Measurements from ENCODE around the gene DMRT3. TPM values are rescaled to one million over a fixed set of nuclear protein-coding genes. Genes with fewer than 3 reads are reported as not detected.

The DMRT3 gene, protein sequence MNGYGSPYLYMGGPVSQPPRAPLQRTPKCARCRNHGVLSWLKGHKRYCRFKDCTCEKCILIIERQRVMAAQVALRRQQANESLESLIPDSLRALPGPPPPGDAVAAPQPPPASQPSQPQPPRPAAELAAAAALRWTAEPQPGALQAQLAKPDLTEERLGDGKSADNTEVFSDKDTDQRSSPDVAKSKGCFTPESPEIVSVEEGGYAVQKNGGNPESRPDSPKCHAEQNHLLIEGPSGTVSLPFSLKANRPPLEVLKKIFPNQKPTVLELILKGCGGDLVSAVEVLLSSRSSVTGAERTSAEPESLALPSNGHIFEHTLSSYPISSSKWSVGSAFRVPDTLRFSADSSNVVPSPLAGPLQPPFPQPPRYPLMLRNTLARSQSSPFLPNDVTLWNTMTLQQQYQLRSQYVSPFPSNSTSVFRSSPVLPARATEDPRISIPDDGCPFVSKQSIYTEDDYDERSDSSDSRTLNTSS
- total RNA-seq, result 1 to 10 TPM in 2 of 8 experiments, under 1 TPM in 4, not detected in 2; 0.10 to 2.4 (median 0.80) TPM

GRCh38 chr9:976258-976942 is at the start of gene DMRT3:
TSS of gene DMRT3 (plus strand) at chr9:976655. CDS start at chr9:977002, 347 bp downstream.
- peak in 6 of 8 experiments; percentile 75 to 86 (median 79) for ATAC-seq (replicated peaks in 6 of 8)
- 0% methylated on average over 6 of the region's 70 CpGs; no CpG with 5 or more reads in 9 of the 10 experiments for WGBS, 10 experiments
- H3K4me3 ChIP-seq, result peak within 1 kb of the TSS; percentile 8 to 41 (median 29)
- no peak within 1 kb of the TSS for H3K27ac ChIP-seq
- peaks cover 0 to 10% of the 10 kb centered on the region in 2 donors for H3K4me1 ChIP-seq (replicated peaks in 1 of 2)
- in situ Hi-C loops (cut with MboI; ENCODE audit: low pct_unique_long_range_greater_than_20kb in 2 of 9, low sequenced_read_pairs in 9 of 9, unreplicated experiment in 9 of 9), result loop anchor here in 2 of 9 experiments (25.0 kb wide), 1 partner anchor 364 kb away; no protein-coding TSS in a partner anchor

GRCh38 chr9:926976-927375 is 49.5 kb upstream of the DMRT3 start:
- Histone ChIP-seq H3K4me3 (no peak overlapping the region), H3K27ac (no peak overlapping the region), H3K4me1 (replicated peaks in 1 of 2) (no peaks in the 10 kb centered on the region)
- ATAC-seq (replicated peaks in 6 of 8), result no peak
- WGBS, 10 experiments, result 40 to 92% (median 79%) methylated on average over 1 to 5 of the region's 8 CpGs; no CpG with 5 or more reads in 1 of the 10 experiments
- in situ Hi-C loops (cut with MboI; ENCODE audit: low pct_unique_long_range_greater_than_20kb in 2 of 9, low sequenced_read_pairs in 9 of 9, unreplicated experiment in 9 of 9), result no loop called here

DNA sequence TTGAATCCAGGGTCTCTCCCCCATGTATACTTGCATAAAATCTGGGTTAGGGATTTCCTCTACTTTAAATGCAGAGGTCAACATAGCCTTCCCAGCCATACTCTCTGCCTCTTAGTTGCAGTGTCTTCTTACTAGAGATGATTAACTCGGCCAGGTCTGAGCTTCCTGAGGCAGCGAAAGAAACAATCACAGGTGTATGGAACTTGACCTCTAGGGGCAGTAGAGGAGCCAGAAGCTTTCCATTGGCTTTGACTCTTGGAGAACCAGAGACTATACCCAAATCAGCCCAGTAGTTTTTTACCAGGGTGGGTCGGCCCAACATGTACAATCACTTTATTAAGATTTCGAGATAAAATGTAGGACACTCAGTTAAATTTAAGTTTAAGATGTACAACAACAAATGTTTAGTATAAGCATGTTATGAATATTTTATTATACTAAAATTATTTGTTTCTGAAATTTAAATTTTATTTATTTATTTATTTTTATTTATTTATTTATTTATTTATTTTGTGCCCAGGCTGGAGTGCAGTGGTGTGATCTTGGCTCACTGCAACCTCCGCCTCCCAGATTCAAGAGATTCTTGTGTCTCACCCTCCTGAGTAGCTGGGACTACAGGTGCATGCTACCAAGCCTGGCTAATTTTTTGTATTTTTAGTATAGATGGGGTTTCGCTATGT is 48.0 kb upstream of the DMRT3 start:
- WGBS, 10 experiments, result 12 to 92% (median 71%) methylated on average over 2 to 6 of the region's 6 CpGs; no CpG with 5 or more reads in 1 of the 10 experiments
- in situ Hi-C loops (cut with MboI; ENCODE audit: low pct_unique_long_range_greater_than_20kb in 2 of 9, low sequenced_read_pairs in 9 of 9, unreplicated experiment in 9 of 9), result no loop called here
- Histone ChIP-seq H3K4me3 (no peak overlapping the region), H3K4me1 (replicated peaks in 1 of 2) (no peaks in the 10 kb centered on the region), H3K27ac (no peak overlapping the region)
- no peak for ATAC-seq (replicated peaks in 6 of 8)

DNA sequence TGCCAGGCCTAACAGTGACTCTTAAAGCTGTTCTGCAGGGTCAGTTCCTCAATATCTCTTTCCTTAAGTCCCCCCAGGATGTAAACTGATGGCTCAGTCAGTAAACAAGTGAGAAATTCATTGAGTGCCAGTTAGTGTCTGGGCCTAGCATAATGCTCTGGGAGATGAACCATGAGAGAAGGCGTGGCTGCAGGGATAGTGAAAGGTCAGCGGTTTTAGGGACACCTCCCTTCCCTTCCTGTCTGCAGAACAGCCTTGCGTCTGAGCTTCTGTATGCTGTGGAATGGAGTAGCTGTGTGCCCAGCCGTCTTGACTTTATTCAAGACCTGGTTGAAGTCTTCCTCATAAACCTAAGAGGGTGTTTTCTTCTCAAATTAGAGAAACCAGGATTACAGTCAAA is 46.7 kb upstream of the DMRT3 start:
- Histone ChIP-seq H3K4me1 (replicated peaks in 1 of 2) (no peaks in the 10 kb centered on the region), H3K27ac (no peak overlapping the region), H3K4me3 (no peak overlapping the region)
- peak in 2 of 8 experiments; percentile 64 to 70 for ATAC-seq (replicated peaks in 6 of 8)
- in situ Hi-C loops (cut with MboI; ENCODE audit: low pct_unique_long_range_greater_than_20kb in 2 of 9, low sequenced_read_pairs in 9 of 9, unreplicated experiment in 9 of 9), result no loop called here
- 0 to 100% (median 77%) methylated on average over 1 to 3 of the region's 4 CpGs; no CpG with 5 or more reads in 2 of the 10 experiments for WGBS, 10 experiments

DNA sequence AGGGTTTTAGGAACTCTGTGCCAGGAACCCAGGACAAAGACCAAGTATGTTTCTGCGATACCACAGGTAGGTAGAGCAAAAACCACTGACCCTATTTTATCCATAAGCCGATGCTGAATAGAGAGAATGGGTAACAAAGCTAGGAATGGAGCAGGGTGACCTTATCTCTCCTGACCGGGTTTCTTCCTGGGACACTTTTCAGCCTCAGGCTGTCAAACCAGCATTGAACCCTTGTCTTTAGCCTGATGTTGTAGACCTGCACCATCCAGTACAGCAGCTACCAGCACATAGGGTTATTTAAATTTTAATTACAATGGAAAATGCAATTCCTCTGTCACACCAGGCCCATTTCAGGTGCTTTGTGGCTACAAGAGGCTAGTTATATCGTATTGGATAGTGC is 43.1 kb upstream of the DMRT3 start:
- H3K4me1 ChIP-seq (replicated peaks in 1 of 2), result peaks cover 0 to 4% of the 10 kb centered on the region in 2 donors
- H3K27ac ChIP-seq, result no peak overlapping the region
- in situ Hi-C loops (cut with MboI; ENCODE audit: low pct_unique_long_range_greater_than_20kb in 2 of 9, low sequenced_read_pairs in 9 of 9, unreplicated experiment in 9 of 9), result no loop called here
- WGBS, 10 experiments, result 33 to 93% (median 60%) methylated on average over 1 to 4 of the region's 4 CpGs; no CpG with 5 or more reads in 1 of the 10 experiments
- no peak for ATAC-seq (replicated peaks in 6 of 8)
- H3K4me3 ChIP-seq, result no peak overlapping the region

DNA sequence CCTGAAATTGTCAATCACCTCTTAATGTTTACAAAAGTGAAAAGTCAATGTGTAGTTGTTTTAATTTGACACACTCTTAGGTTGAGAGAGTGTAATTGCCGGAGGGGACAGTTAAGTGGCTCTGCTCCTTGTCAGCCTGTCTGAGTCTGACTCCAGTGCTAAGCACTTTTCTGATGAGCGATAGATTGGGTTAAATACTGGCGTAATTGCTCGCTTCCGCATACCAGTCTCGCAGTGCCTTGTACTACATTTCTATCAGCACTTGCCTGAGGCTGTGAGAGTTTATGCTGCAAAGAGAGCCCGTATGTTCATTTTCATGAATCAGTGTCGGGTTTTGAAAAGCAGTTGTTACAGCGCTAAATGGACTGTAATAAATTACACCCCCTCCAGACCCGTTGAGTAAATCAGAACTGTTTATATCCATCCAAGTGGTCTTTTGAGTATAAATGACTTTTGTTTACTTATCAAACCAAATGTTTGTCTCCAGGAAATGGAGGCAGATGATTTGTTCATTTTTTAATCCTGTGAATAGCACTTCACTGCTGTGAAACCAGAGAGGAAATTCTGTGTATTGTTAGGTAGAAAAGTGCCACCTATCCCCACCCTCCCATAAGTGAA is 41.0 kb upstream of the DMRT3 start:
- in situ Hi-C loops (cut with MboI; ENCODE audit: low pct_unique_long_range_greater_than_20kb in 2 of 9, low sequenced_read_pairs in 9 of 9, unreplicated experiment in 9 of 9), result no loop called here
- H3K27ac ChIP-seq, result no peak overlapping the region
- WGBS, 10 experiments, result 0 to 60% (median 0%) methylated on average over 1 to 10 of the region's 10 CpGs; no CpG with 5 or more reads in 3 of the 10 experiments
- peaks cover 0 to 4% of the 10 kb centered on the region in 2 donors for H3K4me1 ChIP-seq (replicated peaks in 1 of 2)
- peak; percentile 40 to 99 (median 82) for ATAC-seq (replicated peaks in 6 of 8)
- no peak overlapping the region for H3K4me3 ChIP-seq

- 0 to 96% (median 65%) methylated on average over 1 to 6 of the region's 6 CpGs for WGBS, 10 experiments
- Histone ChIP-seq H3K4me3 (no peak overlapping the region), H3K27ac (no peak overlapping the region), H3K4me1 (replicated peaks in 1 of 2) (no peaks in the 10 kb centered on the region)
- no peak for ATAC-seq (replicated peaks in 6 of 8)
- in situ Hi-C loops (cut with MboI; ENCODE audit: low pct_unique_long_range_greater_than_20kb in 2 of 9, low sequenced_read_pairs in 9 of 9, unreplicated experiment in 9 of 9), result no loop called here
These were observed 33.5 kb upstream of the DMRT3 start for GRCh38 chr9:942805-943580.

DNA sequence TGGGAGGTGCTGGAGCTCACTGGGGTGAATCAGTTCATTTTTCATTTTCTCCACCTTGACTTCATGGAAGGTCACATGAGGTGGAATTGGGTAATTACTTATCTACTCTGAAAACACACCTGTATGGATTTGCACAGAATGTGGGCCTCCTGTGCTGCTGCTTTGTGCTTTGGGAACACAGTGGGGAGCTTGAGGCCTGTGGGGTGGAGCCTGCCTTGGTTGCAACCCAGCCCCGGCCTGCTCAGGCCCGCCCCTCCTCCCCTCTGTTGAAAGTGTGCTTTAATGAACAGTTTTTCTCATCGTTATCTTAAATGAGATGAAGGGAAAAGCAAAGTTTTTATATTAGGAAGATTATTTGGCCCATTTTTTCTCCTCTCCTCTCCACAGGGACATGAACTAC is 28.5 kb upstream of the DMRT3 start:
- ATAC-seq (replicated peaks in 6 of 8), result no peak
- in situ Hi-C loops (cut with MboI; ENCODE audit: low pct_unique_long_range_greater_than_20kb in 2 of 9, low sequenced_read_pairs in 9 of 9, unreplicated experiment in 9 of 9), result no loop called here
- Histone ChIP-seq H3K4me3 (no peak overlapping the region), H3K4me1 (replicated peaks in 1 of 2) (no peaks in the 10 kb centered on the region), H3K27ac (no peak overlapping the region)
- WGBS, 10 experiments, result 17 to 92% (median 60%) methylated on average over 1 to 2 of the region's 3 CpGs; no CpG with 5 or more reads in 5 of the 10 experiments

DNA sequence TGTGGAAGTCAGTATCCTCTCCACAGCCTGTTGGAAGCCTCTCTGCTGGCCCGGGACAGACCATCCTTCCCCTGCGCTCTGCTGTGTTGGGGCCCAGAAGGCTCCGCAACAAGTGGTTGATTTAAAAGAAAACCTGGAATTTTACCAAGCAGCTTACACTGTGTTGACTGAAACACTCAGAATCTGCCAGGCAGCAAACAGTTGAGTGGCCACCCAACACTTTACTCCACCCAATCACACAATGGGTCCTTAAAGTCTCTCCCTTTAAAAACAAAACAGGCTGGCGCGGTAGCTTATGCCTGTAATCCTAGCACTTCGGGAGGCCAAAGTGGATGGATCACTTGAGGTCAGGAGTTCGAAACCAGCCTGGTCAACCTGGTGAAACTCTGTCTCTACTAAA is 28.0 kb upstream of the DMRT3 start:
- no peak overlapping the region for H3K4me3 ChIP-seq
- H3K27ac ChIP-seq, result no peak overlapping the region
- in situ Hi-C loops (cut with MboI; ENCODE audit: low pct_unique_long_range_greater_than_20kb in 2 of 9, low sequenced_read_pairs in 9 of 9, unreplicated experiment in 9 of 9), result no loop called here
- WGBS, 10 experiments, result 17 to 100% (median 63%) methylated on average over 1 to 4 of the region's 7 CpGs; no CpG with 5 or more reads in 2 of the 10 experiments
- ATAC-seq (replicated peaks in 6 of 8), result no peak
- no peaks in the 10 kb centered on the region for H3K4me1 ChIP-seq (replicated peaks in 1 of 2)

GRCh38 chr9:950139-950538 is 26.3 kb upstream of the DMRT3 start:
- Histone ChIP-seq H3K4me1 (replicated peaks in 1 of 2) (no peaks in the 10 kb centered on the region), H3K27ac (no peak overlapping the region), H3K4me3 (no peak overlapping the region)
- WGBS, 10 experiments, result 43 to 80% methylated on average over 1 of the region's 1 CpG; no CpG with 5 or more reads in 8 of the 10 experiments
- in situ Hi-C loops (cut with MboI; ENCODE audit: low pct_unique_long_range_greater_than_20kb in 2 of 9, low sequenced_read_pairs in 9 of 9, unreplicated experiment in 9 of 9), result no loop called here
- no peak for ATAC-seq (replicated peaks in 6 of 8)

DNA sequence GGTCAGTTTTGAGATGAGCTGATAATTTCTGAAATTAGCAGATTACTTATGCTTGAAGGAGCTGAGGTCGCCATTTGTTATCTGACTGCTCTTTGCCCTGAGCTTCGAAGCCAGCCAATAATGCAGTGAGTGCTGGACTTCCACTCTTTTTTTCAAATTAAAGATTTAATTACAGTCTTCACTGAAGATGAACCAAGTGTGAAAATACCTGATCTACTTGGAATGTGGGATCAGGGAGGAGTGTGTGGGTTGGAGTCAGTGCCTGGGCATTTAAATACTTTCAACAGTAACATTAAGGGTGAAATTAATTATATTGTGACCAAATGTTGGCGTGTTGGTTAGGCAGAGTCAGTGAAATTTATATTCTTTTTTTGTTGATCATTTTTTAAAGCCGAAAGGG is 23.9 kb upstream of the DMRT3 start:
- H3K4me3 ChIP-seq, result no peak overlapping the region
- ATAC-seq (replicated peaks in 6 of 8), result no peak
- in situ Hi-C loops (cut with MboI; ENCODE audit: low pct_unique_long_range_greater_than_20kb in 2 of 9, low sequenced_read_pairs in 9 of 9, unreplicated experiment in 9 of 9), result no loop called here
- no peak overlapping the region for H3K27ac ChIP-seq
- 8 to 88% (median 73%) methylated on average over 1 to 4 of the region's 4 CpGs for WGBS, 10 experiments
- no peaks in the 10 kb centered on the region for H3K4me1 ChIP-seq (replicated peaks in 1 of 2)

DNA sequence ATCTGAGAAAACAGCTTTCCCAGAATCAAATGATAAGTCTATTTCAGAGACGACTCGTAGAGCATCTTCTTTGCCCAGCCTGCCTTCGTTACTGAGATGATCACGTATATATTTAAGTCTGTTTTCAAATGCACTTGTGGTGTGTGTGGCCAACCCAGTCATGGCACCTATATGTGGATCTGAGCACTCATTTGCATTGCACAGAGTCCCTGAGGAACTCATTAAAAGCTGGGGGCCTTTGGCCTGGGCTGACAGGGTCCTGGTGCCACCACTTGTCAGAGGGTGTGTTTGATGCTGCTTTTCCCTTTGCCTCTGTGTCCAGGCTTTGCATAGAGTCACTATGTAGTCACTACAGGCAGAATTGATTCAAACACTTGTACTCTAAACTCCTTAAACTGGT is 17.4 kb upstream of the DMRT3 start:
- no peak for ATAC-seq (replicated peaks in 6 of 8)
- in situ Hi-C loops (cut with MboI; ENCODE audit: low pct_unique_long_range_greater_than_20kb in 2 of 9, low sequenced_read_pairs in 9 of 9, unreplicated experiment in 9 of 9), result no loop called here
- no peak overlapping the region for H3K27ac ChIP-seq
- 14 to 93% (median 79%) methylated on average over 2 to 4 of the region's 4 CpGs; no CpG with 5 or more reads in 3 of the 10 experiments for WGBS, 10 experiments
- H3K4me1 ChIP-seq (replicated peaks in 1 of 2), result no peaks in the 10 kb centered on the region
- H3K4me3 ChIP-seq, result no peak overlapping the region

All from motor neuron (in vitro differentiated cells).